HepG2 (cell line): ENCODE results near the gene MRPL2. TPM values are rescaled to one million over a fixed set of nuclear protein-coding genes. Genes with fewer than 3 reads are reported as not detected.

Experiments
- FOXP4 ChIP-seq: sonication (generic); formaldehyde crosslinking; IDR thresholded peaks from 2 replicates; pipeline ENCODE4 v1.4.0; 2020; ENCODE audit warnings: missing genetic modification reagents
- MTA1 ChIP-seq: sonication (generic); formaldehyde crosslinking; IDR thresholded peaks from 2 replicates; pipeline ENCODE4 v1.4.0; 2020; ENCODE audit warnings: missing genetic modification reagents, mild to moderate bottlenecking, borderline replicate concordance
- SP5 ChIP-seq: IDR thresholded peaks from 2 replicates; pipeline ENCODE4 v1.6.1; 2016; ENCODE audit warnings: low read depth, borderline replicate concordance
- TFE3 ChIP-seq: IDR thresholded peaks from 2 replicates; pipeline ENCODE4 v1.6.1; 2016
- ZNF556 ChIP-seq: sonication (generic); formaldehyde crosslinking; IDR thresholded peaks from 2 replicates; pipeline ENCODE4 v1.4.0; 2020; ENCODE audit warnings: mild to moderate bottlenecking, missing genetic modification reagents, borderline replicate concordance
- ZNF607 ChIP-seq: sonication (generic); formaldehyde crosslinking; IDR thresholded peaks from 2 replicates; pipeline ENCODE4 v1.5.1; 2020; ENCODE audit warnings: missing genetic modification reagents, mild to moderate bottlenecking, borderline replicate concordance
- polyA plus RNA-seq, 8 experiments: library from polyadenylated mRNA; depleted of rRNA in 3 of 8; stranded (reverse) in 7 of 8; unstranded in 1 of 8; fragments of >200 nt; fragmentation: Illumina TruSeq in 4 of 8; extraction: Trizol in 4 of 8; gene quantifications; 2 replicates each; pipeline versions ENCODE4 v1.2.1 to v1.2.3, GENCODE V29; 2011 to 2016; ENCODE audit warnings: low read depth in 4 of 8, missing spikeins in 1 of 8, mixed read lengths in 1 of 8; ENCODE audit not compliant: insufficient read depth in 1 of 8
- total RNA-seq, 5 experiments: library from RNA; depleted of rRNA; stranded (reverse); fragments of >200 nt; fragmentation: Illumina TruSeq; extraction: Trizol; gene quantifications; 2 replicates each; pipeline ENCODE4 v1.2.3, GENCODE V29; 2016; ENCODE audit warnings: low read depth in 1 of 5
- TF ChIP-seq, protein P1 (sequence below): sonication (generic); formaldehyde crosslinking; IDR thresholded peaks from 2 replicates; pipeline ENCODE4 v1.5.1; 2020; ENCODE audit warnings: mild to moderate bottlenecking, missing genetic modification reagents, moderate library complexity
- TF ChIP-seq, protein P2 (sequence below): IDR thresholded peaks from 2 replicates; pipeline ENCODE4 v1.6.1; 2016; ENCODE audit warnings: low read depth
- TF ChIP-seq, protein P3 (sequence below): sonication (generic); formaldehyde crosslinking; IDR thresholded peaks from 2 replicates; pipeline ENCODE4 v1.4.0; 2020; ENCODE audit warnings: missing genetic modification reagents
- TF ChIP-seq, protein P4 (sequence below): sonication (generic); formaldehyde crosslinking; IDR thresholded peaks from 2 replicates; pipeline ENCODE4 v1.4.0; 2020; ENCODE audit warnings: missing genetic modification reagents, borderline replicate concordance

Gene MRPL2
- total and polyA plus RNA-seq, 2 of the 13 experiments (the other 11 are each of a cell fraction or from before 2014, with no cell fraction given), result 56.8 to 65.6 TPM

DNA sequence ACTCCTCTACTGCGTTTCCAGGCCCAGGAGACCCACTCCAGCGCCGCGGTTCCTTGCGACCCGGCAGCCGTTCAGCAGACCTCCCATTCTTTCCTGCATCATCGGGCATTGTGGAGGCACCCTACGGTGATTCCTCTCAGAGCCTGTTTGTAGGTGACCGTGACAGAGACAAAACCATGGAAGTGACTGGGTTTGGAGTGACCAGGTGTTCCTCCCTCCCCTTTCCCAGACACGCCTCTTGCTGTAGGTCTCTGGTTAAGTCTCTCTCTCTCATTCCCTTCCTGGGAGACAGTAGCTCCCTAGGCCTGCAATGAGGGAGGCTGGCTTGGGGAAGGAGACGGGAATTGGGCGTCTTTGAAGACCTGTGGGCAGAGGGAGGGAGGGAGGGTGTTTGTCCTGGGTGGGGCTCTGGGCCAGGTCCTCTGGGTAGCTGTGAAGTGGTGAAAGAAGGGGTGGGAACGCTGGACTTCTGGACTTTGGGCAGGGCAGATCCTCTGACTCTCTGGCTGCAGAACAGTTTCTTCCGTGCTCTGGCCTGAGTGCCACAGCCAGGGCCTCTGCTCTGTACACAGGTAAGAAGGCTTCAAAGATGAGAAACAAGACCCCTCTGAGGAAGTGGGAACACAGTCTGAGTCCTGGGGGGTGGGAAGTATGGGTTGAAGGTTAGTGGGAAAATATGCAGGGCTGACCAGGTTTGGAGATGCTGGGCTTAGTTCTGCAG lies 960 bp upstream of the MRPL2 start (continued):
- peak; percentile 58 for TF ChIP-seq TFE3 (CRISPR knock-in tag)
- TF ChIP-seq SP5 (CRISPR knock-in tag), result peak; percentile 98
- 0 out of 2 replicates have a peak, but pooled peaks have one; percentile 20 for TF ChIP-seq ZNF556 (CRISPR knock-in tag)
- TF ChIP-seq, protein P1, sequence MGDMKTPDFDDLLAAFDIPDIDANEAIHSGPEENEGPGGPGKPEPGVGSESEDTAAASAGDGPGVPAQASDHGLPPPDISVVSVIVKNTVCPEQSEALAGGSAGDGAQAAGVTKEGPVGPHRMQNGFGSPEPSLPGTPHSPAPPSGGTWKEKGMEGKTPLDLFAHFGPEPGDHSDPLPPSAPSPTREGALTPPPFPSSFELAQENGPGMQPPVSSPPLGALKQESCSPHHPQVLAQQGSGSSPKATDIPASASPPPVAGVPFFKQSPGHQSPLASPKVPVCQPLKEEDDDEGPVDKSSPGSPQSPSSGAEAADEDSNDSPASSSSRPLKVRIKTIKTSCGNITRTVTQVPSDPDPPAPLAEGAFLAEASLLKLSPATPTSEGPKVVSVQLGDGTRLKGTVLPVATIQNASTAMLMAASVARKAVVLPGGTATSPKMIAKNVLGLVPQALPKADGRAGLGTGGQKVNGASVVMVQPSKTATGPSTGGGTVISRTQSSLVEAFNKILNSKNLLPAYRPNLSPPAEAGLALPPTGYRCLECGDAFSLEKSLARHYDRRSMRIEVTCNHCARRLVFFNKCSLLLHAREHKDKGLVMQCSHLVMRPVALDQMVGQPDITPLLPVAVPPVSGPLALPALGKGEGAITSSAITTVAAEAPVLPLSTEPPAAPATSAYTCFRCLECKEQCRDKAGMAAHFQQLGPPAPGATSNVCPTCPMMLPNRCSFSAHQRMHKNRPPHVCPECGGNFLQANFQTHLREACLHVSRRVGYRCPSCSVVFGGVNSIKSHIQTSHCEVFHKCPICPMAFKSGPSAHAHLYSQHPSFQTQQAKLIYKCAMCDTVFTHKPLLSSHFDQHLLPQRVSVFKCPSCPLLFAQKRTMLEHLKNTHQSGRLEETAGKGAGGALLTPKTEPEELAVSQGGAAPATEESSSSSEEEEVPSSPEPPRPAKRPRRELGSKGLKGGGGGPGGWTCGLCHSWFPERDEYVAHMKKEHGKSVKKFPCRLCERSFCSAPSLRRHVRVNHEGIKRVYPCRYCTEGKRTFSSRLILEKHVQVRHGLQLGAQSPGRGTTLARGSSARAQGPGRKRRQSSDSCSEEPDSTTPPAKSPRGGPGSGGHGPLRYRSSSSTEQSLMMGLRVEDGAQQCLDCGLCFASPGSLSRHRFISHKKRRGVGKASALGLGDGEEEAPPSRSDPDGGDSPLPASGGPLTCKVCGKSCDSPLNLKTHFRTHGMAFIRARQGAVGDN (CRISPR knock-in tag), result peak; percentile 59
- peak; percentile 47; the same call in 1 of the 2 replicates for TF ChIP-seq FOXP4 (CRISPR knock-in tag)
- TF ChIP-seq, protein P2, sequence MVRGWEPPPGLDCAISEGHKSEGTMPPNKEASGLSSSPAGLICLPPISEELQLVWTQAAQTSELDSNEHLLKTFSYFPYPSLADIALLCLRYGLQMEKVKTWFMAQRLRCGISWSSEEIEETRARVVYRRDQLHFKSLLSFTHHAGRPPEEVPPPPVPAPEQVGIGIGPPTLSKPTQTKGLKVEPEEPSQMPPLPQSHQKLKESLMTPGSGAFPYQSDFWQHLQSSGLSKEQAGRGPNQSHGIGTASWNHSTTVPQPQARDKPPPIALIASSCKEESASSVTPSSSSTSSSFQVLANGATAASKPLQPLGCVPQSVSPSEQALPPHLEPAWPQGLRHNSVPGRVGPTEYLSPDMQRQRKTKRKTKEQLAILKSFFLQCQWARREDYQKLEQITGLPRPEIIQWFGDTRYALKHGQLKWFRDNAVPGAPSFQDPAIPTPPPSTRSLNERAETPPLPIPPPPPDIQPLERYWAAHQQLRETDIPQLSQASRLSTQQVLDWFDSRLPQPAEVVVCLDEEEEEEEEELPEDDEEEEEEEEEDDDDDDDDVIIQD, result 0 out of 2 replicates have a peak, but pooled peaks have one; percentile 50
- TF ChIP-seq, protein P3, sequence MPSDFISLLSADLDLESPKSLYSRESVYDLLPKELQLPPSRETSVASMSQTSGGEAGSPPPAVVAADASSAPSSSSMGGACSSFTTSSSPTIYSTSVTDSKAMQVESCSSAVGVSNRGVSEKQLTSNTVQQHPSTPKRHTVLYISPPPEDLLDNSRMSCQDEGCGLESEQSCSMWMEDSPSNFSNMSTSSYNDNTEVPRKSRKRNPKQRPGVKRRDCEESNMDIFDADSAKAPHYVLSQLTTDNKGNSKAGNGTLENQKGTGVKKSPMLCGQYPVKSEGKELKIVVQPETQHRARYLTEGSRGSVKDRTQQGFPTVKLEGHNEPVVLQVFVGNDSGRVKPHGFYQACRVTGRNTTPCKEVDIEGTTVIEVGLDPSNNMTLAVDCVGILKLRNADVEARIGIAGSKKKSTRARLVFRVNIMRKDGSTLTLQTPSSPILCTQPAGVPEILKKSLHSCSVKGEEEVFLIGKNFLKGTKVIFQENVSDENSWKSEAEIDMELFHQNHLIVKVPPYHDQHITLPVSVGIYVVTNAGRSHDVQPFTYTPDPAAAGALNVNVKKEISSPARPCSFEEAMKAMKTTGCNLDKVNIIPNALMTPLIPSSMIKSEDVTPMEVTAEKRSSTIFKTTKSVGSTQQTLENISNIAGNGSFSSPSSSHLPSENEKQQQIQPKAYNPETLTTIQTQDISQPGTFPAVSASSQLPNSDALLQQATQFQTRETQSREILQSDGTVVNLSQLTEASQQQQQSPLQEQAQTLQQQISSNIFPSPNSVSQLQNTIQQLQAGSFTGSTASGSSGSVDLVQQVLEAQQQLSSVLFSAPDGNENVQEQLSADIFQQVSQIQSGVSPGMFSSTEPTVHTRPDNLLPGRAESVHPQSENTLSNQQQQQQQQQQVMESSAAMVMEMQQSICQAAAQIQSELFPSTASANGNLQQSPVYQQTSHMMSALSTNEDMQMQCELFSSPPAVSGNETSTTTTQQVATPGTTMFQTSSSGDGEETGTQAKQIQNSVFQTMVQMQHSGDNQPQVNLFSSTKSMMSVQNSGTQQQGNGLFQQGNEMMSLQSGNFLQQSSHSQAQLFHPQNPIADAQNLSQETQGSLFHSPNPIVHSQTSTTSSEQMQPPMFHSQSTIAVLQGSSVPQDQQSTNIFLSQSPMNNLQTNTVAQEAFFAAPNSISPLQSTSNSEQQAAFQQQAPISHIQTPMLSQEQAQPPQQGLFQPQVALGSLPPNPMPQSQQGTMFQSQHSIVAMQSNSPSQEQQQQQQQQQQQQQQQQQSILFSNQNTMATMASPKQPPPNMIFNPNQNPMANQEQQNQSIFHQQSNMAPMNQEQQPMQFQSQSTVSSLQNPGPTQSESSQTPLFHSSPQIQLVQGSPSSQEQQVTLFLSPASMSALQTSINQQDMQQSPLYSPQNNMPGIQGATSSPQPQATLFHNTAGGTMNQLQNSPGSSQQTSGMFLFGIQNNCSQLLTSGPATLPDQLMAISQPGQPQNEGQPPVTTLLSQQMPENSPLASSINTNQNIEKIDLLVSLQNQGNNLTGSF (CRISPR knock-in tag), result no peak
- TF ChIP-seq ZNF607 (CRISPR knock-in tag), result 0 out of 2 replicates have a peak, but pooled peaks have one; percentile 22
- 0 out of 2 replicates have a peak, but pooled peaks have one; percentile 85 for TF ChIP-seq MTA1 (CRISPR knock-in tag)
- TF ChIP-seq, protein P4, sequence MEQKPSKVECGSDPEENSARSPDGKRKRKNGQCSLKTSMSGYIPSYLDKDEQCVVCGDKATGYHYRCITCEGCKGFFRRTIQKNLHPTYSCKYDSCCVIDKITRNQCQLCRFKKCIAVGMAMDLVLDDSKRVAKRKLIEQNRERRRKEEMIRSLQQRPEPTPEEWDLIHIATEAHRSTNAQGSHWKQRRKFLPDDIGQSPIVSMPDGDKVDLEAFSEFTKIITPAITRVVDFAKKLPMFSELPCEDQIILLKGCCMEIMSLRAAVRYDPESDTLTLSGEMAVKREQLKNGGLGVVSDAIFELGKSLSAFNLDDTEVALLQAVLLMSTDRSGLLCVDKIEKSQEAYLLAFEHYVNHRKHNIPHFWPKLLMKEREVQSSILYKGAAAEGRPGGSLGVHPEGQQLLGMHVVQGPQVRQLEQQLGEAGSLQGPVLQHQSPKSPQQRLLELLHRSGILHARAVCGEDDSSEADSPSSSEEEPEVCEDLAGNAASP (CRISPR knock-in tag), result peak; percentile 33; the same call in 1 of the 2 replicates
